GM12872 (cell line): ENCODE data around the gene RPS4Y1.

Source experiments
- CTCF ChIP-seq: IDR thresholded peaks from 3 replicates; pipeline ENCODE4 v1.5.1; 2011; ENCODE audit warnings: low read depth, mild to moderate bottlenecking, low read length, moderate library complexity; ENCODE audit not compliant: insufficient read depth

The RPS4Y1 gene

GRCh38 chrY:2841471-2841893, at the start of gene RPS4Y1:
RPS4Y1 (plus strand) TSS chrY:2841602; CDS start chrY:2841625, 23 bp downstream.
- TF ChIP-seq CTCF, result no peak

GRCh38 chrY:2796977-2797523, 44.4 kb upstream of the RPS4Y1 start:
- TF ChIP-seq CTCF, result no peak

- no peak for TF ChIP-seq CTCF
Measured at GRCh38 chrY:2797991-2798390, 43.4 kb upstream of the RPS4Y1 start.

- TF ChIP-seq CTCF, result peak; percentile 37; the same call in 2 of the 3 replicates
Measured at GRCh38 chrY:2800246-2800645, 41.2 kb upstream of the RPS4Y1 start.

GRCh38 chrY:2824471-2824870, 16.9 kb upstream of the RPS4Y1 start:
- TF ChIP-seq CTCF, result no peak

- no peak for TF ChIP-seq CTCF
Measured at GRCh38 chrY:2828497-2828896, 12.9 kb upstream of the RPS4Y1 start.

GRCh38 chrY:2835230-2835629, 6.2 kb upstream of the RPS4Y1 start:
- TF ChIP-seq CTCF, result no peak
